Measurements from ENCODE around the gene NT5DC1.

Gene NT5DC1

DNA sequence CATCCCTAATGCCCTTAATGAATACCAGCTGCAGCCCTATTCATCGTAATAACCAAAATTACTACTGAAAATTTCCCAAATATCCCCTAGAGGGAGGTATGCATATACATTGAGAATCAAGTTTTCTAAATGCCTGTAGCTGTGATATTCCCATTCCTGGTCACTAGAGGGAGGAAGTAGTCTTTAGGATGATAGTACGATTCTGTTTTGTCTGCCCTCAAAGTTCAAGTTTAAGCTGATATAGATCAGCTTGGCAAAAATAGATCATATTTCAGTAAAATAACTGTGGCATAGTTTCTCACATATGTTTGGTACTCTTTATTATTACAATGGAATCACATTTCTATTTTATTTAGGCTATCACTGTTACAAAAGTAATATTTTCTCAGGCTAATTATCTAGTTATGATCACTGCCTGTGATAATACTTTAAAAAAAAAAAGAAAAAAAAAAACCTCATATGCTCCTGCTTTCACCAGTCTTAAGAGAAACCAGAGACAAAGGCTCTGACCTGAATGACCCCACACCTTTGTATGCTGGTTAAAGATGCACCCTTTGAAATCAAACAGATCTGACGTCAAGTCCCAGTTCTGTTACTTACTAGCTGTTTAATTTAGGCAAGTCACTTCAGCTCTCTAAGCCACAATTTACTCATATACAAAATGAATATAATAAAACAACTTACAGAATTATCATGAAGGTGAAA lies 168.1 kb downstream of the NT5DC1 start:
- in situ Hi-C loops (cut with MboI; ENCODE audit: low sequenced_read_pairs) = no loop called here

GRCh38 chr6:116271149-116271708 lies 170.6 kb downstream of the NT5DC1 start:
- in situ Hi-C loops (cut with MboI; ENCODE audit: low sequenced_read_pairs) = no loop called here

DNA sequence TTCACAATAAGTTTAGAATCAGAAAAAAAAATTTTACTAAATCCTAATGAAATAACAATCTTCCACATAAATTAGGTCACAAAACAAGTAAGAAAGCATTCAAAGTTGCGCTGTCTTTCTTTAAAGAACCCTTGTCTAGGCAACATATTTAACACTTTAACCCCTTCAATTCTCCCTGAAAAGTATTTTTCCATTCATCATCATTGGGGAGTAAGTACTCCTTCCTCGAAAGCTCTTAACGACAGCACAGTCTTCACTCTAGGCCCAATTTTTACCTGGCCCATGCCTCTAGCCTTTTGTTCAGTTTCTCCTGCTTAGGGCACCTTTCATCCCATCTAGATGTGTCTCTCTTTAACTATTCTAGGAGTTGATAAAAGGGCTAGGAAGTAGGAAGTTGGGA lies 176.5 kb downstream of the NT5DC1 start:
- in situ Hi-C loops (cut with MboI; ENCODE audit: low sequenced_read_pairs) = no loop called here

GRCh38 chr6:116278481-116278829 lies 177.8 kb downstream of the NT5DC1 start:
- in situ Hi-C loops (cut with MboI; ENCODE audit: low sequenced_read_pairs) = no loop called here

- in situ Hi-C loops (cut with MboI; ENCODE audit: low sequenced_read_pairs) = no loop called here
Observed at GRCh38 chr6:116278854-116279231, 178.2 kb downstream of the NT5DC1 start.

- in situ Hi-C loops (cut with MboI; ENCODE audit: low sequenced_read_pairs) = loop anchor here (10.0 kb wide), 1 partner anchor 285 kb away; no protein-coding TSS in a partner anchor
Observed at GRCh38 chr6:116279232-116280160, 178.8 kb downstream of the NT5DC1 start, which contains the start of gene TSPYL1. Gene TSPYL1 (minus strand): TSS chr6:116279930. CDS start chr6:116279830, 100 bp downstream.

DNA sequence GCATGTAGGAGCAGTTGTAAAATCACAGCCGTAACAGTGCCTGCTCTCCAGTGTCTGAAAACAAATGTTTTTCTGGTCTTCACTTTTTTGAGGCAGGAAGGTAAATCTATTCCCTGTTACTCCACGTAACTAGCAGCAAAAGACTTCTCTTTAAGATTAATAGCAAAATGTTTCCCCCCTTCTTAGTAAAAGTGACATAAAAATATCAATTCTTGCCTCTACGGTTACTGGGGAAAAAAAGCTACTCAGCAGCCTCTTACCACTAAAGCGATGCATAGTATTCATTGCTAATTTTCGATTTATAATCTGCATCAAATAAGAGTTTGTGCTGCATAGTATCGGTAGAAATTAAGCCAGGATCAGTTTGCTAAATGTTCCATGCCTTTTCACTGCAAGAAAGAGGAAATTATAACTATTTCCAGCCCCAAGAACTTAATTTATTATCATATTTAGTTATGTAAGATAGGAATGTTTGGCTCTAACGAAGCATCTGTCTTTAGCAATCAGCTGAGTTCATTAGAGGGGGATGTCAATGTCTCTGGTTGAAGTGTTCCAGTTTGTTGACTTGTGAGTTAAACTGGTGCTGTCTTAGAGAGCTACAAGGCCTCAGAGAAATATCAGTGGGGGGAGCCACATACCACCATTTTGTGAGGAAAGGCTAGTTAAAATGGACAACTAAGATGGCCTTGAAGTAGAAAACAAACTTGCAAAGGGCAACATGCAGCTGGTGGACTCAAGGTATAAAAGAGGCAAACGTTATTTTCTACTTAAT lies 179.7 kb downstream of the NT5DC1 start:
- in situ Hi-C loops (cut with MboI; ENCODE audit: low sequenced_read_pairs) = loop anchor here (10.0 kb wide), 1 partner anchor 284 kb away; no protein-coding TSS in a partner anchor

DNA sequence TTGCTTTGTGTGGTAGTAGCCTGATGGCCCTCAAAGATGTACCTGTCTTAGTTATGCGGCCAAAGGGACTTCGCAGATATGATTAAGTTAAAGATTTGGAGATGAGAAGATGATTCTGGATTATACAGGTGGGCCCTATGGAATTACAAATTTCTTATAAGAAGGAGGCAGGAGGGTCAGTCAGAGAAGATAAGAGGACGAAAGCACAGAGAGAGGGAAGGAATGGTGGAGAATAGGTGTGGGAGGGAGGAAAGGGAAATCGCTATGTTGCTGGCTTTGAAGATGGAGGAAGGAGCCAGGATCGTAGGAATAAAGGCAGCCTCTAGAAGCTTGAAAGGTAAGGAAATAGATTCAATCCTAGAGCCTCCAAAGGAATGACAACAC lies 180.3 kb downstream of the NT5DC1 start:
- in situ Hi-C loops (cut with MboI; ENCODE audit: low sequenced_read_pairs) = loop anchor here (10.0 kb wide), 1 partner anchor 284 kb away; no protein-coding TSS in a partner anchor

DNA sequence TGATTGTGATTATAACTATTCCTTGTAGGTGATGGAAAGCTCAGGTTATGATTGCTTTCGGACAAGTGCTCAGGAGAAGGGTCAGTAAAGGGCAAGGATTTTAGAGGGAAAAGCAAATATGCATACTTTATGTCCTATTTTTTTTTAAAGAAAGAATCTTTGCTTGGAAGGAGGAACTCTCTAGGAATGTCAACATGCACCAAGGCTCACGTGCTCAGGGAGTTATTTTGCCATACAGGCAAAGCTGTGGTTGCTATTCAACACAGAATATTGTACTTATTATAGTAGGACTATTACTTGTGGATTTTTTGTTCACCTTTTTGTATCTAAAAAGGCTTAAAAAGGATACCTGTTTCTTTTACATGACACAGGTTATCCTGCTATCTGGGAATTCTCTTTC lies 182.0 kb downstream of the NT5DC1 start:
- in situ Hi-C loops (cut with MboI; ENCODE audit: low sequenced_read_pairs) = loop anchor here (10.0 kb wide), 1 partner anchor 282 kb away; no protein-coding TSS in a partner anchor

- in situ Hi-C loops (cut with MboI; ENCODE audit: low sequenced_read_pairs) = loop anchor here (10.0 kb wide), 1 partner anchor 282 kb away; no protein-coding TSS in a partner anchor
Observed at GRCh38 chr6:116283191-116283590, 182.5 kb downstream of the NT5DC1 start.

- in situ Hi-C loops (cut with MboI; ENCODE audit: low sequenced_read_pairs) = loop anchor here (10.0 kb wide), 1 partner anchor 280 kb away; no protein-coding TSS in a partner anchor
Observed at GRCh38 chr6:116284984-116285383, 184.3 kb downstream of the NT5DC1 start.

DNA sequence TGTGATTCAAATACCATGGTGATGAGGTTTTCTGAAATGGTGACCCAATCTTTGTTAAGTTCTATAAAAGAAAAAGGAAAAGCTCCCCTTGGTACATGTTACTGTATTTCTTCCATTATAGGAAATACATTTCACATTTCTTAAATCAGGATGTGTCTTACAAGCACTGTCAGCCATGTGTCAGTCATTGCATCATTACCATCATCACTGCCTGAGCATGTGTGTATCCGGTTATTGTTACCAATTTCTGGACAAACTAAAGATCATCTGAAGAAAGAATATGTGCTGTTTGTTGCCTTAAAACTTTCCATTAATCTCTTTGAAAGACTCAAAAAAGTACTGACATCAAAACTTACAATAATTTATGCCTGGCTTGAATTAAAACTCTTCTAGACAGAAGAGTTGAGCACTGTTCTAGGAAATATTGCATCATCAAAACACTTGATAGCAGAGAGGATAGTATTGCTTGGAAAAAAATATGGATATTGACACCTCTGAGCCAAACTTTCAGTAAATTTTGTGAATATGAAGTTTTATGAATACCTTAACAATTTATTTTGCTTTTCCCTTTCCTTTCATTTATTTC lies 186.2 kb downstream of the NT5DC1 start:
- in situ Hi-C loops (cut with MboI; ENCODE audit: low sequenced_read_pairs) = loop anchor here (10.0 kb wide), 1 partner anchor 278 kb away; no protein-coding TSS in a partner anchor

- in situ Hi-C loops (cut with MboI; ENCODE audit: low sequenced_read_pairs) = loop anchor here (10.0 kb wide), 1 partner anchor 277 kb away; no protein-coding TSS in a partner anchor
Observed at GRCh38 chr6:116287689-116288282, 187.1 kb downstream of the NT5DC1 start.

DNA sequence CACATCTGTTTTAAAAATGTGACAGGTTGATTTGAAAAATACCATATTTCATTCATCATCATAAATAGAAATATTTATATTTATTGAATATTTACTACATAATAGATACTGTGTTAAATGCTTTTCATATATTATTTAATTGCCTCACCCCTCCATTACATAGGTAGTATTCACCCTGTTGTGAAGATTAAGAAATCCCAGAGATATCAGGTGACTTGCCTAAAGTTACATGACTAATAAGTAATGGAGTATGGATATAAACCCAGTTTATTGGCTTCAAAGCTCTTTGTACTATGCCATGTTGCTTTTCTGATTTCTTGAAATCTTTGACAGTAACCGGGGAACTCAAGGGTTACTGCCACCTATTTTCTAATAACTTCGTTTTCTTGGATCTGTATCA lies 189.2 kb downstream of the NT5DC1 start:
- in situ Hi-C loops (cut with MboI; ENCODE audit: low sequenced_read_pairs) = loop anchor here (10.0 kb wide), 1 partner anchor 275 kb away; no protein-coding TSS in a partner anchor

DNA sequence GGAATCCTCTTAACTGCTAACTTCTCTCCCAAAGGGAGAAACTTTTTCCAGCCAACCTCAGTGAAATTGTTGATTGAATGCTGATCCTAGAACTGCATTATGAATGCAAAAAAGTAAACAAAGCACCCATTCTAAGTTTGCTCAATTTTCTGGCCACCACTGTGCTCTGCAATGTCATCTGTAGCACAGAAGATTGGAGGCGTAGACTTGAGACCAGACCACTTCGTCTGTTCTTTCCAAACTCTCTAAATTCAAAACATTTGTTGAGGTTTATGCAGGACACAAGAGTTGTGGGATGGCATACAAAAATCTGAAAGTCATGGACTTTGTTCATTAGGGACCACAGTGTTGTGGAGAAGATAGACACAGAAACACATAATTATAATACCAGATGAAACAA lies 190.1 kb downstream of the NT5DC1 start:
- in situ Hi-C loops (cut with MboI; ENCODE audit: low sequenced_read_pairs) = no loop called here

GRCh38 chr6:116291701-116292396 lies 191.2 kb downstream of the NT5DC1 start:
- in situ Hi-C loops (cut with MboI; ENCODE audit: low sequenced_read_pairs) = no loop called here

DNA sequence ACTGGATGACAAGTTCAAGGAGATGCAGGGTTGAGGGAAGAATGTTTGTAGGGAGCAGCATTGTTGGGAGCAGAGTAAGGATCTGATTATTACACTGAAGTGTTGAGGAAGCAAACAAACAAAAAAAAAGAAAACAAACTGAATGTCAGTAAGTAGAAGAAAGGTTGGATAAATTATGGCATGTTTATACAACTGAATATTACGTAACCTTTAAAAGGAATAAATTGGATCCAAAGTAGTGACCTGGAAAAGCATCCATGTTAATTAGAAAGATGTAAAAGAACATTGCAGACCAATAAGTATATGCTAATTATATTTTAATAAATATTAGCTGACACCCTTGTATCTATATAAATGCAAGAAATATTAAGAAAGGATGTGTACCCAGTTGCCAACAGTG lies 191.9 kb downstream of the NT5DC1 start:
- in situ Hi-C loops (cut with MboI; ENCODE audit: low sequenced_read_pairs) = no loop called here

DNA sequence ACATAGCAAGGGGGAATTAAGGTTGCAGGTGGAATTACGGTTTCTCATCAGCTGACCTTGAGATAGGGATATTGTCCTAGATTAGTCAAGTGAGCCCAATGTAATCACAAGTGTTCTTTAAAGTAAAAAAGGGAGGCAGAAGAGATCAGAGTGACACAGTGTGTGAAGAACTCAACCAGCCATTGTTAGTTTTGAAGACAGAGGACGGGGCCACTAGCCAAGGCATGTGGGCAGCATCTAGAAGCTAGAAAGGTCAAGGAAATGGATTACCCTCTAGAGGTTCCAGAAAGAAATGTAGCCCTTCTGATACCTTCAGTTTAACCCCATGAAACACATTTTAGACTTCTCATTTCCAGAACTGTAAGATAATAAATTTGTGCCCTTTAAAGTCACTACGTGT lies 197.6 kb downstream of the NT5DC1 start:
- in situ Hi-C loops (cut with MboI; ENCODE audit: low sequenced_read_pairs) = no loop called here

GRCh38 chr6:116298973-116299372 lies 198.3 kb downstream of the NT5DC1 start:
- in situ Hi-C loops (cut with MboI; ENCODE audit: low sequenced_read_pairs) = no loop called here

Measured in HL-60/S4 (cell line).